Erythroblast (primary cell): ENCODE measurements around the gene AQP10.
"Not testable (repeated sequence)": the region's sequence is repeated elsewhere in the genome, so short reads cannot be mapped to it uniquely, and the experiment has no call there.

Experiments used
- DNase-seq, 2 experiments: peaks; one replicate each; lab custom pipeline; 2025; lab: John Stamatoyannopoulos, UW
- GATA1 ChIP-seq: IDR thresholded peaks from 2 replicates; pipeline ENCODE4 v1.6.1; 2011; ENCODE audit warnings: low read depth, mild to moderate bottlenecking, control low read depth, low read length, moderate library complexity
- POLR2A ChIP-seq: IDR thresholded peaks from 2 replicates; pipeline ENCODE4 v1.6.1; 2011; ENCODE audit warnings: mild to moderate bottlenecking, low read length

AQP10 gene

GRCh38 chr1:154346276-154346917 is 25.5 kb downstream of the AQP10 start:
- no peak for DNase-seq
- TF ChIP-seq GATA1 (no peak), POLR2A (no peak)

DNA sequence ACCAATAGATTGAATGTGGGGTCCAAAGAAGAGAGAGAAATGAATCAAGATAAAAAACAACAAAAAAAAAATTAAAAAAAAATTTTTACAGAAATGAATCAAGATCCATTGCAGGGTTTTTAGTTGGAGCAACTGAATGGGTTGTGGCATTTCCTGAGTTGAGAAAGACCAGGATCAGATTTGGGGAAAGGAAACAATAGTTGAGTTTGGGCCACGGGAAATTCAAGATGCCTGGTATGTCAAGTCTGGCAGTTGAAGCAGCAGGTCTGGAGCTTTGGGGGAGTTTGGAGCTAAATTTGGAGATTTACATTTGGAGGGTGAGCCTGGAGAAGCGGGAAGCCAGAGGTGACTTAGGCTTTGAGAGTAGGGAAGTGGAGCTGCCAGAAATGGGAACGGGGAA is 27.1 kb downstream of the AQP10 start:
- no peak for DNase-seq
- TF ChIP-seq POLR2A (no peak), GATA1 (no peak)

DNA sequence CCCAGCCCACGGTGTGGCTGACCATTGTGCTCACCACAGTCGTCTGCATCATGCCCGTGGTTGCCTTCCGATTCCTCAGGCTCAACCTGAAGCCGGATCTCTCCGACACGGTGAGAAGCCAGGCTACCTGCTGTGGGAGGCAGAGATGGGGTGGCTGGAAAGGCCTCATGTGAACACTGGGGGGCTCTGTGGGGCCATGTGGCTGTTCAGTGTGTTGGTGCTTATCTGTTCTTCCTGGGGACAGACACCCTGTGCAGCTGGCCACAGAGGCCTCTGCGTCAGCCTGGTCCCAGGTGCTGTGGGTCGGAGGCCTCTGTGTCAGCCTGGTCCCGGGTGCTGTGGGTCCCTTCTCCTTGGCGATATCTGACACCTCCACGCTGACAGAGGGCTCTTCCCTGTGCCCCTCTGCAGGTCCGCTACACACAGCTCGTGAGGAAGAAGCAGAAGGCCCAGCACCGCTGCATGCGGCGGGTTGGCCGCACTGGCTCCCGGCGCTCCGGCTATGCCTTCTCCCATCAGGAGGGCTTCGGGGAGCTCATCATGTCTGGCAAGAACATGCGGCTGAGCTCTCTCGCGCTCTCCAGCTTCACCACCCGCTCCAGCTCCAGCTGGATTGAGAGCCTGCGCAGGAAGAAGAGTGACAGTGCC is 27.7 kb downstream of the AQP10 start:
- TF ChIP-seq GATA1 = no peak
- TF ChIP-seq POLR2A = no peak
- DNase-seq = peak; percentile 70 to 71

GRCh38 chr1:154349121-154349520 is 28.2 kb downstream of the AQP10 start:
- TF ChIP-seq GATA1 = no peak
- TF ChIP-seq POLR2A = no peak
- DNase-seq = no peak

DNA sequence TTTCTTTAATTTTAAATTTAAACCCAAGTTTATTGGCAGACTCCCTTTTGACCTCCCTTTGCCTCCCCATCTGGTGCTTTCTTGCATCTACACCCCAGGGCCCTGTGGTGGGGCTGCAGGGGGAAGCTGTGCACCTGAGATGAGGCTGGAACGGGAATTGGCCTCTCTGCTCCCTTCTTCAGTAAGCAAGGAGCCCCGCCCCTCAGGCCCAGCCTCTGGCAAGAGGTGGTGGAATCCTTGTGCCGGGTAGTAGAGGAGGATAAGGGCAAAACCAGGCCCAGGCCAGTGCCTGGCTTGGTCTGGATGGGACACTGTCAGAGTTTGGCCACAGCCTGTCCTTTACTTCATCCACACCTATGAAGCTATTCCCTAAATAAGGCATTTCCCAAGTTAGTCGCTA is 29.5 kb downstream of the AQP10 start:
- no peak for TF ChIP-seq POLR2A
- TF ChIP-seq GATA1 = no peak
- DNase-seq = no peak

GRCh38 chr1:154351363-154352068 is 30.6 kb downstream of the AQP10 start:
- no peak for DNase-seq

DNA sequence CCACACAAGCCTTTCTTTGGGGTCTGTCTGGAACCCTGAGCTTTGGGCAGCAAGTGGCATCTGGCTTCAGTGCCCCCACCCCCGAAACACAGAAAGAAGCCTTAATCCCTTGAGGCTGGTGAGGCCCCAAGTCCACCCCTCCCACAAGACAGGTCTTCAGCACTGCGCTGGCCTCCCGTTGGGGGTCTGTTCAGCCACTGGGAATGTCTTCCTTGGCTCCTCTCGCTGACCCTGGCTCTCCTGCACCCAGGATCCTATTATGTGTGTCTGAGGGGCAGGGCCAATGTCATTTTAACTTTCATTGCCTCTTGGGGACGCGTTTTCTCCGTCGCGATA is 31.3 kb downstream of the AQP10 start:
- no peak for TF ChIP-seq GATA1
- no peak for TF ChIP-seq POLR2A
- no peak for DNase-seq

More at GRCh38 chr1:154351363-154352068, 30.6 kb downstream of the AQP10 start:
- TF ChIP-seq POLR2A = no peak
- TF ChIP-seq GATA1 = no peak

DNA sequence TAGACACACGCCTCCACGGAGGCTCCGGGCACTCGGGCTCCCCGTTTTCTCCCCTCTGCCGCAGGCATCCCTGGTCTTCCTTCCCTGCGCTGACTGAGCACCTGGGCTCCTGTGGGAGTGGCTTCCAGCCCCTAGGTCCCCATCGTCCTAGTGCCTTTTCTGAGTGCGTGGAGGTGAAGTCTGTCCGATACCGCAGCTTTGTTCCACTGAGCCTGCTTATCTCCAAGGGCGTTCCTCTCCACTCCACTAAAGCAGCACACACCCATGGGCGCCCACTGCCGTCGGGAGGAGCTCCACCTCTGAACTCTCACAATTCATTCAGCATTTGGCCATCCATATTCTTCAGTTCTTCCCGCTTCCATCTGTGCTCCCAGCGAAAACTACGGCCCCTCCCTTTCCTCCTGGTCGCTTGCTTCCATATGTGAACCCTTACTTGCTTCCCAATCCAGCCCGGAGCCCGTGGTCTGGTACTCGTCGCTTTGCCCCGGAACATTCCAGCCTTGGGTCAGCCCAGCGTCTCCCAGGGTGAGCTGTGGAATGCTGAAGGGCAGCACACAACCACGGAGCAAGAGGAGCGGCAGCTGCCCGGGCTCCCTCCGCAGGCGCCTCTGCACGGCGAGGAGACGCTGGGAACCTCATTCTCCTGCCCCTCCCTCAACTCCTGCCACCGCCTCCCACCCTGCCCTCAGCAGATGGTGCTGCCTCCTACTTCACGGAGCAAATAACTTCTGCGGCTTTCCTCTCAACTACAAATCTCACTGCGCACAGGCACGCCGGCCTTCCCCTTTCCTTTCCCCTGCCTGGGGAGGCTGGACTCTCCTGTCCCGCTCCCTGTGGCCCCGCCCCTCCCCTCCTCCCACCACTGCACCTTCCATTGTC is 31.9 kb downstream of the AQP10 start:
- TF ChIP-seq GATA1 (peak; percentile 78), POLR2A (peak; percentile 75)
- DNase-seq = peak; percentile 88 to 91

DNA sequence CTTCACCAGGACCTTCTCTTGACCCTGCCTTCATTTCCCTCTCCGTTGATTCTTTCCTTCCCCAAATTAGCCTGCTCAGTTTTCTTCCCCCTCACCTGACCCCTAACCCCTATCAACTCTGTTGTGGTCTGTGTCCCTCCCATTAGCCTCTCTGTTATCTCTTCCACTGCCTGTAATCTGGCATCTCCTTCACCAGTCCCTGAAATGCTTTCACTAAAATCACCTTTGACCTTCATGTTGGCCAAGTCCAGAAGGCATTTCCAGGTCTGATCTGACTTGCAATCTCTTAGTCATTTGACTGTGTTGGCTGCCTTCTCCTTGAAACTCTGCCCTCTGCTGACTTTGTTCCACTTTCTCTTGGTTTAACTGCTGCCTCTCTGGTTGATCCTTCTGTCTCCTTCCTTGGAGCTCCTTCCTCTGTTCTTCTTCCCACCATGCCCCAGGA is 32.6 kb downstream of the AQP10 start:
- TF ChIP-seq POLR2A (no peak), GATA1 (no peak)
- peak; percentile 77 to 80 for DNase-seq

DNA sequence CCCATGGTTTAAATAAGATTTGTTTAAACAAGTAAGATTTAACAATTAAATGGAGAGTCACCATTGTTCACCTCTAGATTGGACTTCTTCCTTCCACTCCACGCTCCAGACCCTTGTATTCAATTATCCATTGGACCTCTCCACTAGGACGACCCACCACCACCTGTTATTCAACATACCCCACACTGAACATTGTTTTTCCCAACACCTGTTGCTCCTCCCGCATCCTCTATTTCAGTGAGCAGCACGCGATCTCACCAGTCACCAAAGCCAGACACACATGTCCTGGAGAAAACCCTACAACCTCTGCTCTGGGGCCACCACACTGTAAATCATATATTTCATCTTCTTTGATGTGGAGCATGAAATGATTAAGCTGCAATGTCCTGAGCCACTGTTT is 33.1 kb downstream of the AQP10 start:
- no peak for DNase-seq
- TF ChIP-seq GATA1 = no peak
- no peak for TF ChIP-seq POLR2A

- DNase-seq = no peak
- no peak for TF ChIP-seq GATA1
- no peak for TF ChIP-seq POLR2A
Measured at GRCh38 chr1:154358519-154358918, 37.6 kb downstream of the AQP10 start.

DNA sequence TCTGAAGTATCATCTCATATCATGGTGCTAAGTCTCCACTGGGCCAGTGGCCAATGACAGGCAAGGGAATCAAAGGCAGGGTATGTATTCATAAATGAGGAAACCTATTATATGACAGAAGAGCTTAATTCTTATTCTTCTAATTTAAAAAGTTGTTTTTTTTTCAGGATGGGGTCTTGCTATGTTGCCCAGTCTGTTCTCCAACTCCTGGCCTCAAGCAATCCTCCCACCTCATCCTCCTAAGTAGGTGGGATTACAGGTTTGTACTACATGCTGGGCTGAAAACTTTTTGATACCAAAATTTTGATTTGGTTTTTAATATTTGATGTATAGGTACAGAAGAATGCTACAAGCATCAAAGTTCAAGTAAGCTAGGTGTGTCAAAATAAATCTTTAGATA is 39.4 kb downstream of the AQP10 start:
- TF ChIP-seq POLR2A = no peak
- no peak for TF ChIP-seq GATA1
- DNase-seq = no peak

DNA sequence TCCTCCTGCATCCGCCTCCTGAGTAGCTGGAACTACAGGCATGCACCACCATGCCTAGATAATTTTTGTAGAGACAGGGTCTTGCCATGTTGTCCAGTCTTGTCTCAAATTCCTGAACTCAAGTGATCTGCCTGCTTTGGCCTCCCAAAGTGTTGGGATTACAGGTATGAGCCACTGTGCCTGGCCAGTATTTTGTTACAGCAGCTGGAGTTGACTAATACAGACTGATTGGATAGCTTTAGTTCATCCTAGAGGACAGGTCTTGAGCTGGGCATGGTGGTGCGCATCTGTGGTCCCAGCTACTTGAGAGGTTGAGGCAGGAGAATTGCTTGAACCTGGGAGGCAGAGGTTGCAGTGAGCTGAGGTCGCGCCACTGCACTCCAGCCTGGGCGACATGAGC is 40.0 kb downstream of the AQP10 start:
- not testable (repeated sequence) for DNase-seq

- DNase-seq = no peak
- TF ChIP-seq GATA1 (no peak), POLR2A (no peak)
Measured at GRCh38 chr1:154361357-154361756, 40.5 kb downstream of the AQP10 start.

DNA sequence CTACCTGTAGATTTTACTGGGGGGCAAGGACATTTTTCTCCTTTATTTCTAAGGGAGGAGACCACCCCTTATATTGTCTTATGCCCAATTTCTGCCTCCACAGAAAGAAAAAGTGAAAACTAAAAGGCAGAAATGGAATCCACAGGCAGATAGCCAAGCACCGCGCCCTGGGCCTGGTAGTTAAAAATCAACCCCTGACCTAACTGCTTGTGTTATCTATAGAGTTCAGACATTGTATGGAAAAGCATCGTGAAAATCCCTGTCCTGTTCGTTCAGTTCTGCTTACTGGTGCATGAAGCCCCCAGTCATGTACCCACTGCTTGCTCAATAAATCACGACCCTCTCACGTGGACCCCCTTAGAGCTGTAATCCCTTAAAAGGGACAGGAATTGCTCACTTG is 50.5 kb downstream of the AQP10 start:
- TF ChIP-seq POLR2A (no peak), GATA1 (no peak)
- DNase-seq = peak; percentile 49 to 71

- not testable (repeated sequence) for DNase-seq
Measured at GRCh38 chr1:154373777-154374357, 53.0 kb downstream of the AQP10 start.
